Activated CD4-positive, alpha-beta T cell treated with anti-CD3 and anti-CD28 coated beads for 36 hours (primary cell): Measurements from ENCODE around the gene SSBP3. TPM values are rescaled to one million over a fixed set of nuclear protein-coding genes. Genes with fewer than 3 reads are reported as not detected.

Source experiments
- ATAC-seq: fragments of 200-7000 bp; cut with Tn5 transposase; one replicate; pipeline ENCODE4 v1.10.0; 2021; ENCODE audit warnings: mild to moderate bottlenecking, moderate library complexity
- CTCF ChIA-PET: fragments of 350-600 bp; sonication (Branson Sonifier 250); formaldehyde crosslinking; loops from one replicate; lab custom pipeline; 2021; ENCODE audit warnings: antibody characterized with exemption; lab: Charles Lee
- POLR2A ChIA-PET: fragments of 350-600 bp; sonication (Branson Sonifier 250); formaldehyde crosslinking; loops from one replicate; lab custom pipeline; 2021; ENCODE audit warnings: antibody characterized with exemption, inconsistent platforms; lab: Charles Lee
- DNase-seq: peaks from one replicate; pipeline ENCODE4 v3.0.0-alpha.2; 2020
- H3K27ac Mint-ChIP-seq: one replicate; pipeline ENCODE4 v1.8.0; 2021; ENCODE audit warnings: mixed read lengths
- H3K27me3 Mint-ChIP-seq: one replicate; pipeline ENCODE4 v1.8.0; 2021; ENCODE audit warnings: mixed read lengths
- H3K36me3 Mint-ChIP-seq: one replicate; pipeline ENCODE4 v1.8.0; 2021; ENCODE audit warnings: low read depth, mixed read lengths
- H3K4me1 Mint-ChIP-seq: one replicate; pipeline ENCODE4 v1.8.0; 2021; ENCODE audit warnings: mixed read lengths
- H3K4me3 Mint-ChIP-seq: one replicate; pipeline ENCODE4 v1.8.0; 2021; ENCODE audit warnings: mild to moderate bottlenecking, moderate library complexity, mixed read lengths
- H3K9me3 Mint-ChIP-seq: one replicate; pipeline ENCODE4 v1.8.0; 2021; ENCODE audit warnings: low read depth, mixed read lengths
- intact Hi-C, 2 experiments: fragments of 100-400 bp; cut with DNase I in 1 of 2; cut with micrococcal nuclease in 1 of 2; formaldehyde crosslinking; loops; one replicate each; pipeline versions ENCODE4 v1.14.2 to v1.15.1; 2022 to 2024; cut with DNase I, micrococcal nuclease
- total RNA-seq, 2 experiments: library from RNA; stranded (reverse); gene quantifications; one replicate each; pipeline ENCODE4 v1.2.3, GENCODE V29; 2021

SSBP3 gene
- total RNA-seq, 2 experiments from 2014 or later, result 40.3 to 64.2 TPM

DNA sequence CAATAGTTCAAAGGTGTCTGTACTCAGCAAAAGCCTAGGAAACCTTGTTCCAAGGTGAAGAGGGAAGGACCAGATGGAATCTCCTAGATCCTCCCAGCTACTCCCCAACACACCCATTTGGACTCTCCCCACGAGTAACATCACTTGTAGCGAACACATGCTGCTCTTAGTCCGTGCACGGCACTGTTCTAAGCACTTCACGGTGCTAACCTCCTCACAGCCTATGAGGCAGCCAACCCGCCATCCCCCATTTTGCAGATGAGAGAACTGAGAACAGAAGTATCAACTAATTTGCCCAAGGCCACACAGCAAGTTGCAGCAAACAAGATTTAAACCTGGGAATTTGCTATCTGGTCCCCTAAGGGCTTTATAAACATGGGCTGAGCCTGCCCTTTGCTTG lies 182.0 kb downstream of the SSBP3 start:
- CTCF ChIA-PET, result no interaction called here
- ATAC-seq (no peak), DNase-seq (no peak)
- Mint-ChIP-seq H3K9me3 (no peaks in the 10 kb centered on the region), H3K27ac (no peak overlapping the region), H3K27me3 (no peaks in the 10 kb centered on the region), H3K4me1 (peaks cover 8% of the 10 kb centered on the region), H3K4me3 (no peak overlapping the region), H3K36me3 (peaks cover 10% of the 10 kb centered on the region)
- POLR2A ChIA-PET, result no interaction called here
- intact Hi-C loops, result no loop called here

DNA sequence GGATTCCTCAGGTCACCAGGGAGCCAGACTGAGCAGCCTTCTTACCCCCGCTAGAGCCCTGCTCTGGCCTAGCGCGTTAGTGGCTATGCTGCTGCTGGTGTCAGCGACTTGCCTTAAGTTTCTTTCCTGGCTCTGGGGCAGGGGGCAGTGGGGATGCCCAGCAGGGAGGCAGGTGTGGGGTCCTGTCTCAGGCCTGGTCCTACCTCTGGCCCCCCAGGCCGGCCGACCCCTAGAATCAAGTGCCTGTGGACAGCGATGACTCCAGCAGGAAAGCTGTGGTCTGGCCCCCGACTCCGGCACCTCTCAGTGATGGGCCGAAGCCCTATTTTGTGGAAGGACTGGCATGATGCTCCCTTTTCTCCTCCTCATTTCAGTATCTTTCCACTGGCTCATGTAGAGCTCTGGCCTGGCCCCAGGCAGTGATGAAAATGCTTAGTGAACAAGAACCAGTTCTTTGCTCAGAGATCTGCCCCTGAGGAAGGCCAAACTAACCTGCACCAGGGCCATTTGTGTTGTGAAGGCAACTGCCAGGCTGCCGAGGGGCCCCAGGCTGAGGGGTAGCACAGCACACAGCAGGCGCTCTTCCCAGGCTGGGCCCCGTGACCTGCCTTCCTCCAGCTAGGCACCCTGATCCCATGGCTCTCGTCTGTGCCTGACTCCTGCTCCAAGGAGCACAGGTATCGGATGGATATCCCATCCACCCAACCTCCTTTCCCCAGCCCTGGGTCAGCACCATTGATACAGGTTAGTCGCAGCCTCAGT lies 182.6 kb downstream of the SSBP3 start:
- ATAC-seq (no peak), DNase-seq (no peak)
- Mint-ChIP-seq H3K36me3 (peaks cover 12% of the 10 kb centered on the region), H3K27me3 (no peaks in the 10 kb centered on the region), H3K27ac (no peak overlapping the region), H3K4me3 (no peak overlapping the region), H3K4me1 (peaks cover 5% of the 10 kb centered on the region), H3K9me3 (no peaks in the 10 kb centered on the region)
- ChIA-PET CTCF (no interaction called here), POLR2A (interaction anchor here (0.6 kb wide), 1 partner anchor 239 kb away, joined by 3 read pairs; no protein-coding TSS in a partner anchor)
- intact Hi-C loops, result no loop called here

GRCh38 chr1:54222711-54223110 lies 183.5 kb downstream of the SSBP3 start:
- ChIA-PET POLR2A (interaction anchor here (0.6 to 1.3 kb wide), 2 partner anchors 23 to 240 kb away, joined by 3 to 5 read pairs; partner anchors contain the start of genes CYB5RL and MRPL37), CTCF (no interaction called here)
- intact Hi-C loops, result no loop called here

DNA sequence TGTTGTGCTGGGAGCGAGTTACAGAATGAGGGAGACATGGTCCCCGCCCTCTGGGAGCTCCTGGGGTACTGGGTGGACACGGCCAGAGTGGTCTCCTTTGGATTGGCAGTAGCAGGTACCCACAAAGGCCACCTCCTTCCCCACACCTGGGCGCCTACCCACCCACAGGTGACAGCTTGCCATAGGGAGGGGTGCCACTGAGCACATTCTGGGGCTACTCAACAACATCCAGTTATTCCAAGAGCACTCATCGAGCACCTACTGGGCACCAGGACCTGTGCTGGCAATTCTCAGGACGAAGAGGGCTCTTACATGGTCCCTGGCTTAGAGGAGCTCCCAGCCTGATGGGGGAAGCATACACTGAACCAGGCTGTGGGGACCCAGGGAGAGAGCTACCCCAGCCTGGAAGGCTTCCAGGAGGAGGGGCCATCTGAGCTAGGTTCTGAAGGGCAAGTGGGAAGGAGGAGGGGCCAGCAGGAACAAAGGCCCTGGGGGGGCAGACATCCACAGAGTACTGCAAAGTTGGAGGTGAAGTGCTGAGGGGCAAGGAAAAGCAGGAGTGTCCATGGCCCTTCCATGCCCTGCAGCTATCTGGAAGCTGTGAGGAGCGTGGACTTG lies 184.2 kb downstream of the SSBP3 start:
- Mint-ChIP-seq H3K27me3 (no peaks in the 10 kb centered on the region), H3K9me3 (no peaks in the 10 kb centered on the region), H3K36me3 (peaks cover 20% of the 10 kb centered on the region), H3K4me1 (peaks cover 5% of the 10 kb centered on the region), H3K27ac (no peak overlapping the region), H3K4me3 (no peak overlapping the region)
- no peak for ATAC-seq
- POLR2A ChIA-PET, result interaction anchor here (1.3 kb wide), 1 partner anchor 22 kb away, joined by 5 read pairs; the partner anchor contains the start of genes CYB5RL and MRPL37
- CTCF ChIA-PET, result no interaction called here
- intact Hi-C loops, result no loop called here
- DNase-seq, result no peak

More at GRCh38 chr1:54222711-54223110, 183.5 kb downstream of the SSBP3 start:
- Mint-ChIP-seq H3K27ac (peak overlapping the region; percentile 22), H3K36me3 (peaks cover 13% of the 10 kb centered on the region), H3K4me1 (peaks cover 5% of the 10 kb centered on the region), H3K27me3 (no peaks in the 10 kb centered on the region), H3K9me3 (no peaks in the 10 kb centered on the region), H3K4me3 (no peak overlapping the region)
- ATAC-seq (no peak), DNase-seq (no peak)

GRCh38 chr1:54221113-54221834 lies 184.9 kb downstream of the SSBP3 start:
- POLR2A ChIA-PET, result interaction anchor here (1.3 kb wide), 1 partner anchor 22 kb away, joined by 5 read pairs; the partner anchor contains the start of genes CYB5RL and MRPL37

DNA sequence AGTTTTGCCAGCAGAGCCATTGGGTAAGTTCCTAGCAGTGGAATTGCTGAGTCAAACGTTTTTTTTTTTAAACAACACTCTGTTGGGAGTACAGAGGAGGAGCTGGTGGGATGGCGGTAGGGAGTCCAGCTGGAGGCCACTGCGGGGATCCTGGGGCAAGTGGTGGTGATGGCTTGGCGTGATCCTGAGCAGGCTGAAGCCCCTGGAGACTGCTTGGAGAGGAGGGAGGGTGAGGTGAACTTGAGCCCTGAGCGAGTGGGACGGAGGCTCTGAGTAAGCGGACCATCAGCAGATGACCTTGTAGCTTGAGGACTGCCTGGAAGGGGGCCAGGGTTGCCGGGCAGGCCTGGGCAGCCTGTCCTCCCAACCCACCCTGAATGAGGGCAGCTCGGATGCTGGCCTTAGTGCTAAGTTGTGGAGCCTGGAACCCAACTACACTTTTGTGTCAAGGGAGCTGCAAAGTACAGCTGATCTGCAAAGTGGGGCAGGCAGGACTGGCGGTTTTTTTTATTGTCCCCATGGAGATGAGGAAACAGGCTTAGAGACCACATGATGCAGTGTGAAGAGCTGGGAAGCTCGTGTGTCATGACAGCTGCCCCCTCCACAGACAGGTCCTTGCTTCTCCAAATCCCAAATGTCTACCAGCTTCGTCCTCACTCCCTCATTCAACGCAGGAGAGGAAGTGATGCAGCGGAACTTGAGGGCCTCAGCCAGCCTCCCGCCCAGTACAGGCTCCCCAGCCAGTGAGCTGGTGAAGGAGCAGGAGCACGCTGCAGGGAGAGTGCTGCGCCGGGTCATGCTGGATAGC lies 186.0 kb downstream of the SSBP3 start:
- ChIA-PET CTCF (interaction anchor here (0.8 to 1.0 kb wide), 2 partner anchors 48 to 70 kb away, joined by 3 read pairs; no protein-coding TSS in a partner anchor), POLR2A (no interaction called here)
- Mint-ChIP-seq H3K4me3 (no peak overlapping the region), H3K9me3 (no peaks in the 10 kb centered on the region), H3K36me3 (peaks cover 36% of the 10 kb centered on the region), H3K4me1 (peaks cover 5% of the 10 kb centered on the region), H3K27me3 (no peaks in the 10 kb centered on the region), H3K27ac (peak overlapping the region; percentile 74)
- intact Hi-C loops, result no loop called here
- ATAC-seq, result no peak
- DNase-seq, result no peak

More at GRCh38 chr1:54221113-54221834, 184.9 kb downstream of the SSBP3 start:
- CTCF ChIA-PET, result interaction anchor here (0.6 to 1.0 kb wide), 3 partner anchors 47 to 789 kb away, joined by 3 to 5 read pairs (median 3); no protein-coding TSS in a partner anchor
- H3K4me1 Mint-ChIP-seq, result peaks cover 5% of the 10 kb centered on the region
- intact Hi-C loops, result no loop called here
- H3K27ac Mint-ChIP-seq, result no peak overlapping the region
- H3K4me3 Mint-ChIP-seq, result no peak overlapping the region
- no peaks in the 10 kb centered on the region for H3K9me3 Mint-ChIP-seq
- ATAC-seq (no peak), DNase-seq (no peak)
- no peaks in the 10 kb centered on the region for H3K27me3 Mint-ChIP-seq
- peaks cover 26% of the 10 kb centered on the region for H3K36me3 Mint-ChIP-seq

DNA sequence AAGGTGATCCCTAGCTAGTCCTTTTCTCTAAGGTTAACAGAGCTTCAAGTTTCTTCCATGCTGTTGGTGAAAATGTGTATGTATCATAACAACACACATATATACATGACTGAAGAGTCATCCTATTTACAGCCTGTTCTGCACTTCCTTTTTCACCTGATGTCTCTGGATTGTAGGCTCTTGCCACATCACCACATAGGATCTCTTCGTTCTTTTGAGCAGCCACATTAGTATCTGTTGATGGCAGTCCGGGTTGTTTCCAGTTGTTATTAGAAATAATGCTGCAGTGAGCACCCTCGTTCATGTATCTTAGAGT lies 186.5 kb downstream of the SSBP3 start:
- H3K4me1 Mint-ChIP-seq, result peaks cover 5% of the 10 kb centered on the region
- no peak overlapping the region for H3K4me3 Mint-ChIP-seq
- DNase-seq, result no peak
- peaks cover 37% of the 10 kb centered on the region for H3K36me3 Mint-ChIP-seq
- POLR2A ChIA-PET, result no interaction called here
- CTCF ChIA-PET, result no interaction called here
- intact Hi-C loops, result no loop called here
- H3K9me3 Mint-ChIP-seq, result no peaks in the 10 kb centered on the region
- no peak for ATAC-seq
- peak overlapping the region; percentile 74 for H3K27ac Mint-ChIP-seq
- no peaks in the 10 kb centered on the region for H3K27me3 Mint-ChIP-seq

GRCh38 chr1:54218883-54219687 lies 187.1 kb downstream of the SSBP3 start:
- ATAC-seq (no peak), DNase-seq (no peak)
- Mint-ChIP-seq H3K4me1 (peaks cover 5% of the 10 kb centered on the region), H3K36me3 (peaks cover 37% of the 10 kb centered on the region), H3K9me3 (no peaks in the 10 kb centered on the region), H3K4me3 (no peak overlapping the region), H3K27ac (no peak overlapping the region), H3K27me3 (no peaks in the 10 kb centered on the region)
- intact Hi-C loops, result no loop called here
- POLR2A ChIA-PET, result interaction anchor here (0.7 kb wide), 1 partner anchor 268 kb away, joined by 3 read pairs; no protein-coding TSS in a partner anchor
- CTCF ChIA-PET, result interaction anchor here (0.6 kb wide), 1 partner anchor 271 kb away, joined by 4 read pairs; no protein-coding TSS in a partner anchor

DNA sequence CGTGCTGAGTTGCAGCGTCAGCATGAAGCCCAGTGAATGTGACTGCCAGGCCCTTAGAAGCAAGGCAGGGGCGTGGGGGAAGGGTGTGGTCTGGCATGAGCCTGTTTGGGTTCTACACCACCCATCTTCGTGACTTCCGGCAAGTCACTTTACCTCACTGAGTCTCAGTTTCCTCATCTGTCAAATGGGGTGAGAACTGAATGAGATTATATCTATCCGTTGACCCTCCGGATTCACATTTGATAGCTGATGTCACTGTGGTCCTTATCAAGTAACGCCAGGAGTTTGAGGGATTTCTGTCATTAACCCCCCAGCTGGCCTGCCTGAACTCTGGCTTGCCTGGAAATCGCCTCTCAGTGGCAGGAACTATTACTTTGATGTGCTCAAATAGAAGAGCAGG lies 190.7 kb downstream of the SSBP3 start:
- no peak overlapping the region for H3K27ac Mint-ChIP-seq

DNA sequence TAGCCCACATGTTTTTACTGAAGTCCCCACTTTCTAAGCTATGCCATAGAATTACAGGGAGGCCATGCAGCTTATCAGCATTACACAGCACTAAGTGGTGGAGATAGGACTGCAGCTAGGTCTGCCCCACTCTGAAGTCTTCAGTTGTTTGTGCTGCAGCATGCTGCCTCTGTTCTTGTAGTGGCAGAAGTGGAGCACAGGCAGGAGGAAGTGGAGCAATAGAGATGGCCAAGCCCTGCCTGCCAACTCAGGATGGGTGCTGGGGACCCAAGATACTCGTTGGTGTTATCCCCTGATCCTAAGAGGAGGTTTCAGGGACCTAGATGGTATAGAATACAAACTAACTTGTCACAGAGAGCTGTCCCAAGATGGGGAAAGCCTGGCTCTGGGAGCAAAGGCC lies 193.3 kb downstream of the SSBP3 start:
- ATAC-seq (no peak), DNase-seq (no peak)
- Mint-ChIP-seq H3K36me3 (peaks cover 70% of the 10 kb centered on the region), H3K27ac (no peak overlapping the region), H3K4me1 (peaks cover 6% of the 10 kb centered on the region), H3K27me3 (no peaks in the 10 kb centered on the region), H3K4me3 (no peak overlapping the region), H3K9me3 (no peaks in the 10 kb centered on the region)
- intact Hi-C loops, result no loop called here
- CTCF ChIA-PET, result interaction anchor here (1.1 kb wide), 1 partner anchor 32 kb away, joined by 3 read pairs; no protein-coding TSS in a partner anchor
- POLR2A ChIA-PET, result interaction anchor here (0.6 kb wide), 1 partner anchor 14 kb away, joined by 4 read pairs; no protein-coding TSS in a partner anchor

More for the DNA sequence above, 190.7 kb downstream of the SSBP3 start:
- peaks cover 3% of the 10 kb centered on the region for H3K4me1 Mint-ChIP-seq
- H3K9me3 Mint-ChIP-seq, result no peaks in the 10 kb centered on the region
- CTCF ChIA-PET, result no interaction called here
- POLR2A ChIA-PET, result no interaction called here
- peaks cover 62% of the 10 kb centered on the region for H3K36me3 Mint-ChIP-seq
- H3K27me3 Mint-ChIP-seq, result no peaks in the 10 kb centered on the region
- ATAC-seq (no peak), DNase-seq (no peak)
- intact Hi-C loops, result no loop called here
- H3K4me3 Mint-ChIP-seq, result no peak overlapping the region
